NCI-H526 (cell line): ENCODE data around the gene ABHD17A.

Experiments used
- DNase-seq, 2 experiments: peaks; one replicate each; lab custom pipeline; 2025; lab: John Stamatoyannopoulos, UW

Gene ABHD17A

DNA sequence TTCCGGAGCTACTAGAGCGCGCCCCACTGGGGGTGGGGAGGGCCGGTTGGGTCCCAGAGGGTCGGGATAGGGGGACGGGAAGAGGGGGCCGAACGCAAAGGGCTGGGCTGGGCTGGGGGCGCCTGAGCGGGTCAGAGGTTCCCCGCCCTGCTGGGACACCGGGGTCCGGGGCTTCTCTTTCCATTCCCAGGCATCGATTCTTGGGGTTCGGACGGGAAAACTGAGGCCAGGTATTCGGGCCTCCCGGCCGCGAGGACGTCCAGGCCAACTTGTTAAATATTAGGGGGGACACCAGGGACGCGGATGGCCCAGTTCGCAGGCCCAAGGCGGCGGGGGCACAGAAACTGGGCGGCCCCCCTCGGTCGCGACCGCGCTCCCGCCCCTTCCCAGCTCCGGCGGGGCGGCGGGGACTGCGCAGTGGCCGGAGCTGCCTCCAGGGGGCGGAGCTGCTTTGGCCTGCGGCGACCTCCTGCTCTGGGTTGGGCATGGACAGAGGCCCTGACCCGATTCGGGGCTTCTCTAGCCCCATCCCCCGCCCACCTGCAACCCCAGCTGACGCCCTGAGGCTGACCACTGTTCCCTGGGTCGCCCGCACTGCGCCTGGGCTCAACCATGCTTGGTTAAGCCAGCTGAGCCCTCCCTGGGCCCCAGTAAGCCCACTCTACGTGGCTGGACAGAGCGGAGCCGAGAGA, 20.7 kb downstream of the ABHD17A start:
- peak in 1 of 2 experiments; percentile 51 for DNase-seq

- DNase-seq, result peak; percentile 66 to 95
Measured at GRCh38 chr19:1863638-1864479, 21.4 kb downstream of the ABHD17A start.

DNA sequence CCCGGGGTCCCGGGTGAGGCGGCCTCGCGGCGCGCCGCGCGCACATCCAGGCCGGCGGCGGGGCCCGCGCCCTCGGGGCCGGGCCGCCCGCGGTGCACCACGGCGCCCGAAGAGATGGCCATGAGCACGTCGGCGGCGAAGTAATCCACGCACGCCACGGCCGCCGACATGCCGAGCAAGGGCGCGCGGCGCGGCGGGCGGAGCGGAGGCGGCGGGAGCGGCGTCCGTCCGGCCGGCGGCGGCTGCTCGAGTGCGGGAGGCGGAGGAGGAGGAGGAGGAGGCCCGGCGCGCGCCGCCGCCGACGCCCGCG, 22.0 kb downstream of the ABHD17A start, which contains the start of gene KLF16:
KLF16 (minus strand) TSS at position 252 of the 310 bp plus-strand sequence; CDS start at position 170, 82 bp downstream.
- DNase-seq, result no peak

DNA sequence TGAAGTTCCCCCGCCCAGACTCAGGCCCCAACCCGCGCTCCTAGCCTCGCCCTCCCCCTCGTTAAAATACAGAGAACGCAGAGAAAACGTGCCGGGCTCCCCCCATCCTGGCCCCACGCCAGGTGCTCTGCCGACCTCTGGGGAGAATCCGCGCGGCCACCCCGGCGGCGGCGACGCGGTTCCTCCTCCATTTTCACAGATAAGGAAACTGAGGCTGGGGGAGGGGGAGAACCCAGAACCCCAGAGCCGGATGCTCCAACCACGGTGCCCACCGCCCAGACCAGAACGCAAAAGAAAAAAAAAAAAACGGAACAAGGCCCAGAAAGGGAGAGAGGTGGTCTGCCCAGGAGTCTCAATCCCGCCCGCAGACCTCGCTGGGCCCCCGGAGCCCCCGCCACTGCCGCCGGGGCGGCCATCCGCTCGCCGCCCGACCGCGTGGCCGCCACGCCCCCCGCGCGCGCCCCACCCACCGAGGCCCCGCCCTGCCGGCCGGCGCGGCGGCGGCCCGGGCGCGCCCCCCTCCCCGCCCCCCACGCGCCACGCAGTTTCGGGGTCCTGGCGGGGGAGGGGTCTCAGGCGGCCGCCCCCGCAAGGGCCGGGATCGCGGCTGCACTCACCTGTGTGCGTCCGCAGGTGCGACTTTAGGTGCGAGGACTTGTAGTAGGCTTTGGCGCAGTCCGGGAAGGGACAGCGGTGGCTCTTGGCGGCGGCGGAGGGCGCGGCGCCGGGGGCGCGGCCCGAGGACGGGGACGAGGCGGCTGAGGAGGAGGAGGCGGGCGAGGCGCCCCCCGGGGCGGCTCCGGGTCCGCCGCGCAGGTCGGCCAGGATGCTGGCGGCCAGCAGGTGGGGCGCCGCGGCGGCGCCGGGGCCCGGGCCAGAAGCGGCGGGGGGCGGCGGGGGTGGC, 22.6 kb downstream of the ABHD17A start:
- DNase-seq, result peak in 1 of 2 experiments; percentile 41

GRCh38 chr19:1862068-1862423, 23.2 kb downstream of the ABHD17A start:
- DNase-seq, result no peak

DNA sequence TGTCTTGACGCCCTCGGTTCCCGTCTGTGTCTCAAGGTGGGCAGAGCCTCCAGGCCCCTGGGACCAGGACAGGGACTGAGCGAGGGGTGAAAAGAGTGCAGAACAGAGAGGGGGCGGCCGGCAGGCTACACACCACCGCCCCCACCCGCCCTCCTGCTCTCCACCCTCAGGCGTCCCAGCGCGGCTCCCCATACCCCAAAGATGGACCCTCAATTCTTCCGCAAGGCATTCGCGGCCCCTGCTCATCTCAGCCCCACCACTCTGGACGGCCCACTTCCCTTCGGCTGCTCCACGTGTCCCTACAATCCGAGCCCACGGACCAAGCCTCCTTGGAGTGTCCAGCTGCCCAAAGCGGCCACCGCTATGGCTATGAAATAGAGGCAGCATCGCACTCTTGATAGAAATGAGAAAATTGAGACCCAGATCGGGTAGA, 23.7 kb downstream of the ABHD17A start:
- no peak for DNase-seq

DNA sequence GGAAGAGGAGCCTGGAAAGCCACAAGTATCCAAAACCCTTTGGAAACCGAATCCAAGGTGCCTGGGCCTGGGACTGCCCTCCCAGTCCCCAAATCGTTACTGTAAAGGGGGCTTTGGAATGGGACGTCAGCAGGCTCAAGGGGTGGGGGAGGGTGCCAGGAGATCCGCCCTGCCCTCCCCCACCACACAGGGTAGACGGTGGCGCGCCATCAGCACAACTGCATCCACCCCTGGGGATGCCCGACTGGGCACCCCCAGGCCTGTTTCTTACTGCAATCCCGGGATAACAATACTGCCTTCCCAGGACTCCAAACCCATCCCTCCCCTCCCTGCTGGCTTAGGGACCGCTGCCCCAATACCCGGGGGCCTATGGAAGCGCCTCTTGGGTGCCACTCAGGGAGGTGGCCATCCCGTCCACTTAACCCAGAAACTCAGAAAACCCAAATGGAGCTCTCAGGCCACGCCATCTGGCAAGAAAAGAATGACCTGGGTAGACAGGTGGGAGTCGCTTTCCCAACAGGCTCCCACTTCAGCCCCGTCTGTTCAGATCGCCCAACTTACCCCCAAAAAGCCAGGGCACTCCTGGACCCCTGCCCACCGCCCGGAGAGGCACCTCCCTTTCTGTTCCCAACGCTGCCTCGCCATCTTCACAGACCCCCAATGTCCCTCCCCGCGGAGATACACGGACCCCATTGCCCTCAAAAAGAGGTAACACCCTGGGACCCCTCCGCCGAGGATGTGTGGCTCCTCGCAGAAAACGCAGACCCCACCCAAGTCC, 24.3 kb downstream of the ABHD17A start:
- no peak for DNase-seq

- DNase-seq, result peak in 1 of 2 experiments; percentile 67
Measured at GRCh38 chr19:1860042-1860775, 25.1 kb downstream of the ABHD17A start.

GRCh38 chr19:1859331-1859781, 25.9 kb downstream of the ABHD17A start:
- no peak for DNase-seq

DNA sequence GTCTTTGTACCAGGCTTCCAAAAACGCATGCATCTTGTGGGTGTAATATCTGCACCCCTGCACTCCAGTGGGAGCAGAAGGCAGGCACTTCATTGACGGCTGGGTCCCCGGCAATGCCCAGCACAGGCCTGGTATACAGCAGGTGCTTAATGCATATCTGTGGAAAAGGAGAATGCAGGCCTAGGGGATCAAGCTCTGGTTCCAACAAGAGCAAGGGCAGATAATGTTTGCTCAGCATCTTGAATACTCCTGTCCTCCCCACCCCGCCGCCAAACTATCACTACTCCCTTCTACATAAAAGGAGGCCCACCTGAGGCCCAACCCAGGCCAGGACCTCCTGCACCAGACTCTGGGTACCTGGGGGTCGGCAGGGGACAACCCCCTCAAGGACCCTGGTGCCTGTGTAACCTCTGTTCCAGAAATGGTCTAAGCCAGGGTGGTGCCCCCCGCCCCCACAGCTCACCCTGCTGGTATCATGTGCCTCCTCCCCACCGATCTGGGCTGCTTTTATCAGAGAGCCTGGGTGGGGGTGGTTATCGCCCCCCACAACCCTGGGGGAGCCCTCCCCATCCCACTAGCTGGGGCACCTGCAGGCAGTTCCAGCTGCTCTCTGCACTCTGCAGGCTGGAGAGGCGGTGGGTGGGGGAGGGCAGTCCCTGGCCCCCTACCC, 26.7 kb downstream of the ABHD17A start:
- DNase-seq, result no peak

DNA sequence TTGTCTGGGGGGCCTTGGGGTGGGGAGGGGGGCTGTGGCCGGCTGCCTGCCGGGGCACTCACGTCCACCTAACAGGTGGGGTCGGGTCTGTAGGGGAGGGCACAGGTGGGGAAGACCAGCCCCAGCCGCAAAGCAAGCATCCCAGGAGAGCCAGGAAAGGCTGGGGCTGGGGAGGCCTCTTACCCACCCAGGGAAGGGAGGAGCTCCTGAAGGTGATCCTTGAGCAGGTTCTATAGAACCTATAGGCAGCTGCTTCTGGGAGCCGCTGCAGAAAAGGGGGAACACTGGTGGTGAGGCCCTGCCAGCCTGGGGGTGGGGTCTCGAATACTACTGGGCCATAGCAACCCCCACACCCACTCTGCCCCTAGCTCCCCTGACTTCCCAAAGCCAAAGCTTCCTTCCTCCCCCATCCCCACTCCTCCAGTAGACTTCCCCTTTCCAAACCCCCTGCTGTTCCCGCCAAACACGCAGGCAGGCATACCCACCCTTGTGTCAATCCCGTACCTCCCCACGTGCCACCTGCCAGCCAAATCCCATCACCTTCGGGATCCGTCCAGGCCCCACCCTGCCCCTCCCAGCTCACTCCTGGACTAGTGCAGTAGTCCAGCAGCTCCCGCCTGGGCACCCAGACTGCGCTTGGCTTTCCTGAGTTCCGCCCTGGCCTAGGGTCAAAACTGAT, 27.5 kb downstream of the ABHD17A start:
- DNase-seq, result no peak

DNA sequence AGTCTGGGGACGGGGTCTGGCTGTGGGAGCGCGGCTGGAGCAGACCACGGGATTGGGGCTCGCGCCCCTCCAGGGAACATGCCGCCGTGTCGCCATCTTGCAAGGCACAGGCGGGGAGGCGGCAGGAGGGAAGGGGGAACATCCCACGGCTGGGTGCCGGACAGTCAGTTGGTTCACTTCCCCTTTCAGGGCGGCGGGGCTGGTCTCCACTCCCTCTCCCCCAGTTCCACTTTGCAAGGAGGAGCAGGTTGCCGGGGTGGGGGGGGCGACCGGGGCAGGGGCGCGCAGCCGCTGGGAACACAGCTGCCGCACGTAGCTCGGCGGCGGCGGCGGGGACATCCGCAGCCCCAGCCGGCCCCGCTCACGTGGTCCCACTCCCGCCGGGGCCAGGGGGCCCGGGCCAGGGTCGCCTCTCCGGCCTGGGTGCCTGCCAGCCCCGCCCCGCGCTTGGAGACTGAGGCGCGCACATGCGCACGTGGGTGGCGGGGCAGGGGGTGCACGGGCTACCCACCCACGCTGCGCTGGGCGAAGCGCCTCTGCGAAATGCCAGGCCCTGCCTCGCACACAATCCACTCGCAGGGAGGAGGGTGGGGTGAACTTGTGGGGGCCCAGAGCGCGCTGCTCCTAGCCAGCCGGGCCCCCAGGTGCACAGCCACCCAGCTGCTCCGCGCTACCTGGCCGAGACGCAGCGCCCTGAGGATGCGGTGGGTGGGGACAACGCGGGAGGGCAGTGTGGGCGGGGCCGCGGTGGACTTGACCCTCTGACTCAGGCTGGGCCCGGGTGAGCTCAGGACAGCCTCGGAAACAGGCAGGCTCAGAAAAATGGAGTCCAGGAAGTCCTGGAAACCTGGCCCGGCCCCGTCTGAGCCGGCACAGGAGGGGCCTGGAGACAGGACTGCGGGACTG, 28.3 kb downstream of the ABHD17A start:
- DNase-seq, result peak in 1 of 2 experiments; percentile 54

DNA sequence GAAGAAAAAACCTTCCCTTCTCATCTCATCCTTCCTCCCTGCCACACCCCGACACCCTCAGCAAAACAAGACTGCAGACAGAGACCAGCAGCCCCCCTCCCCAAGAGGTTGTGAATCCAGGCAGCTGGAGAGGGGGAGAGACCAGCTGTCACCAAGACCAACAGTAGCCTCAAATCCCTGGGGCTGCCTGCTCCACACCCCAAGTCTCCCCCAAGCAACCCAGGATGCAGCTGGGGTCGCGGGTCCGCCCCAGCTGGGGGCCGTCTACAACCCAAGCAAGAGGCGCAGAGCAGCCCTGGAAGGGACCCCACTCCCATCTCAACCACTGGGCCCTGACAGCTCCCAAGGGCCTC, 29.0 kb downstream of the ABHD17A start:
- no peak for DNase-seq

GRCh38 chr19:1855828-1856255, 29.5 kb downstream of the ABHD17A start:
- DNase-seq, result no peak

GRCh38 chr19:1855040-1855827, 30.1 kb downstream of the ABHD17A start:
- DNase-seq, result peak; percentile 29 to 87

- DNase-seq, result no peak
Measured at GRCh38 chr19:1854542-1855039, 30.7 kb downstream of the ABHD17A start.

- DNase-seq, result no peak
Measured at GRCh38 chr19:1854039-1854541, 31.2 kb downstream of the ABHD17A start.
